Measurements from ENCODE around the gene ANKRD39.

The ANKRD39 gene

DNA sequence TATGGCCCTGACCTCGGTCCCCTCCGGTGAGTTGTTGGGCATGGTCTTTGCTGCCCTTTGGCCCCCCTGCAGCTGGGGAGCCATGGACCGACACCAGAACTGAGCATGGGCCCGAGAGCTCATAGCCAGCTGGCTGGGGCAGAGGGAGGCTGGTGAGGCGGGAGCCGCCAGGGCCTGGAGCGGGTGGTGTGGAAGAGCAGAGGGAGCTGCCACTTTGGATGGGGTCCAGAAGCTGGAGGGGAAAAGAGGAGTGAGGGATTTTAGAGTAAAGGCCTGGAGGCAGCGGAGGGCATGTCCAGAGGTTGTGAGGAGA is 58.2 kb downstream of the ANKRD39 start:
- no peak overlapping the region for H3K9ac ChIP-seq (ENCODE audit: low read length)
- no peak overlapping the region for H3K4me3 ChIP-seq (ENCODE audit: low read depth in 1 of 2, low read length in 2 of 2)
- H3K27ac ChIP-seq (ENCODE audit: low read depth, low read length): no peak overlapping the region
- peaks cover 15% of the 10 kb centered on the region for H3K36me3 ChIP-seq (ENCODE audit: insufficient read depth, low read length)
- H3K27me3 ChIP-seq (ENCODE audit: control insufficient read depth in 1 of 2, insufficient read depth in 2 of 2, low read length in 2 of 2): no peaks in the 10 kb centered on the region
- H3K9me3 ChIP-seq (ENCODE audit: low read length): no peaks in the 10 kb centered on the region
- H3K4me1 ChIP-seq (ENCODE audit: insufficient read depth, low read length): peaks cover 7% of the 10 kb centered on the region

DNA sequence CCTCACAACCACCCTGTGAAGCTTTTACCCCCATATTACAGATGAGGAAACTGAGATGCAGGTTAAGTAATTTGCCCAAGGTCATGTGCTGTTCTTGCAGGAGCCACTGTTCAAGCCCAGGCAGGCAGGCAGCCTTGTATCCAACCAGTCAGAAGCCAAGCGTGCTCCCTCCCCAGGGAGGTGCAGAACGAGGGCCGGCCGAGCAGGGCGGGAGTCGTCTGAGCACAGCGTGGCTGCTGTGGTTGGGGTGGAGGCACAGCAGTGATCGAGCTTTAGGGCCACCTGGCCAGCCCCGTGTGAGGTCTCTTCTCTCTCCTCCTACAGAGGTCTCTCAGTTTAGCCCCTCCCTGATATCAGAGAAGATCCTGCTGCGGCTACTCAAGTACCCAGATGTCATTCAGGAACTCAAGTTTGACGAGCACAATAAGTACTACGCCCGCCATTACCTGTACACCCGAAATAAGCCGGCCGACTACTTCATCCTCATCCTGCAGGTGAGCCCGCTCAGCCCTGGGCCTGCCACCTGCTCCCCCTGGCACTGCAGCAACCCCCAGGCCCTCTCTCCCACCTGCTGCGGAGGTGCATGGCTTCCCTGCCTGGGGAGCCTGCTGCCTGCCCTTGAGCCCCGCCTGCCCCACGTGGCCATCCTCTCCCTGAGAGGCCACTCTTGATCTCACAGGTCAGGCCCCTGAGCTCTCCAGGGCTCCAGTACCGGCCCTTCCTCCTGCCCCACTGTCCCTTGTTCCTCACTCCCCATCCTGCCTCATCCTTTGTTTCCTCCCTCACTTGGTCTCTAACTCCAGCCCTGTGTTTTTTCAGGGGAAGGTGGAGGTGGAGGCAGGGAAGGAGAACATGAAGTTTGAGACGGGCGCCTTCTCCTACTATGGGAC is 58.8 kb downstream of the ANKRD39 start:
- Histone ChIP-seq H3K36me3 (ENCODE audit: insufficient read depth, low read length) (peaks cover 15% of the 10 kb centered on the region), H3K27me3 (ENCODE audit: control insufficient read depth in 1 of 2, insufficient read depth in 2 of 2, low read length in 2 of 2) (no peaks in the 10 kb centered on the region), H3K9me3 (ENCODE audit: low read length) (no peaks in the 10 kb centered on the region), H3K9ac (ENCODE audit: low read length) (no peak overlapping the region), H3K4me1 (ENCODE audit: insufficient read depth, low read length) (peaks cover 7% of the 10 kb centered on the region), H3K4me3 (ENCODE audit: low read depth in 1 of 2, low read length in 2 of 2) (no peak overlapping the region), H3K27ac (ENCODE audit: low read depth, low read length) (no peak overlapping the region)
